ENCODE results near the gene OCLN. TPM values are rescaled to one million over a fixed set of nuclear protein-coding genes. Genes with fewer than 3 reads are reported as not detected.
"Not testable (repeated sequence)": the region's sequence is repeated elsewhere in the genome, so short reads cannot be mapped to it uniquely, and the experiment has no call there.

The OCLN gene
- total RNA-seq, 1 donor = 3.0 TPM

DNA sequence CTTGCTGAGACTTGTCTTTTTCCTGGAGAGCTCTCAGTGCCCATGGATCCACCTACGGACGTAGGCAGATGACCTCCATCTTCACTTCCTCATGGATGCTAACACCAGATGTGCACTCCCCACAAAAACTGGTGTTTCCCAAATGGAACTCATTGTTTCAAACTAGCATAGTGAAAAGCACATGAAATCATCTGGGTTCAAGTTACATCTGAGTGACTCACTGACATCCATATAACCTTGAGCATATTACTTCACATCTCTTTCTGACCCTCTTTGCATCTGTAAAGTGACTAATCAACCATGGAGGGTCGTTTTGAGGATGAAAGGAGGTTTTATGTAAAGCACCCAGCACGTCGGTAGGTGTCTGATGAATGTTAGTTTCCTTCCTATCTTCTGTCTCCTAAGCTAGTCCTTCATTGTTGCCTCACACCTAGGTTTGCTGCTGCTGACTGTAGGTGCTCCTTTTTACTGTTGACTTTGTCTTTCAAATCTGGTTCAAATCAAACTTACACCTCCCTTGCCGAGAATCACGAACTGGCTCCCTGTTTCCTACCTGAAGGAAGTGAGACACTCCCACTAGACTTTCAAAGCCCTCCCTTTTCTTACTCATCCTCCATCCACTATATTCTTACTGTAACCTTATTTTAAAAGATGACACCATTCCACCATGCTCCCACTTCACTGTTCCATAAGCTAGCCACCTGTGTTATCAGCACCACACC is 10.3 kb downstream of the OCLN start:
- TF ChIP-seq, protein P1, sequence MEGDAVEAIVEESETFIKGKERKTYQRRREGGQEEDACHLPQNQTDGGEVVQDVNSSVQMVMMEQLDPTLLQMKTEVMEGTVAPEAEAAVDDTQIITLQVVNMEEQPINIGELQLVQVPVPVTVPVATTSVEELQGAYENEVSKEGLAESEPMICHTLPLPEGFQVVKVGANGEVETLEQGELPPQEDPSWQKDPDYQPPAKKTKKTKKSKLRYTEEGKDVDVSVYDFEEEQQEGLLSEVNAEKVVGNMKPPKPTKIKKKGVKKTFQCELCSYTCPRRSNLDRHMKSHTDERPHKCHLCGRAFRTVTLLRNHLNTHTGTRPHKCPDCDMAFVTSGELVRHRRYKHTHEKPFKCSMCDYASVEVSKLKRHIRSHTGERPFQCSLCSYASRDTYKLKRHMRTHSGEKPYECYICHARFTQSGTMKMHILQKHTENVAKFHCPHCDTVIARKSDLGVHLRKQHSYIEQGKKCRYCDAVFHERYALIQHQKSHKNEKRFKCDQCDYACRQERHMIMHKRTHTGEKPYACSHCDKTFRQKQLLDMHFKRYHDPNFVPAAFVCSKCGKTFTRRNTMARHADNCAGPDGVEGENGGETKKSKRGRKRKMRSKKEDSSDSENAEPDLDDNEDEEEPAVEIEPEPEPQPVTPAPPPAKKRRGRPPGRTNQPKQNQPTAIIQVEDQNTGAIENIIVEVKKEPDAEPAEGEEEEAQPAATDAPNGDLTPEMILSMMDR (IDR thresholded peaks at IDR 0.05; ENCODE audit: insufficient read depth, low read length) = no peak
- H3K4me3 ChIP-seq (ENCODE audit: low read depth, low read length) = no peak overlapping the region
- DNase-seq (ENCODE audit: low read depth) = peak; percentile 66

DNA sequence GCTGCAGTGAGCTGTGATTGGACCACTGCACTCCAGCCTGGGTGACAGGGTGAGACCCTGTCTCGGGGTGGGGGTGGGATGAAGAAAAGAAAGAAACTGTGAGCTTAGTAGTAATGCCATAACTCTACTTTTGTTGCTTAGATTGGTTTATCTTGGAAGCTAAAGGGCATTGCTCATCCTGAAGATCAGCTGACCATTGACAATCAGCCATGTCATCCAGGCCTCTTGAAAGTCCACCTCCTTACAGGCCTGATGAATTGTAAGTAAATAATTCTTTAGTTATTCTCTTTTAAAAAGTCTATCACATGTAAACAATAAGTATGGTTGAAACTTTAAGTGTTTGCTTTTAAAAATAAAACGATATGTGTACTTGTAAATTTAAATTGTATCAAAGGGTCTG is 11.4 kb downstream of the OCLN start:
- DNase-seq (ENCODE audit: low read depth) = no peak
- H3K4me3 ChIP-seq (ENCODE audit: low read depth, low read length) = no peak overlapping the region
- TF ChIP-seq, protein P1 (IDR thresholded peaks at IDR 0.05; ENCODE audit: insufficient read depth, low read length) = no peak

DNA sequence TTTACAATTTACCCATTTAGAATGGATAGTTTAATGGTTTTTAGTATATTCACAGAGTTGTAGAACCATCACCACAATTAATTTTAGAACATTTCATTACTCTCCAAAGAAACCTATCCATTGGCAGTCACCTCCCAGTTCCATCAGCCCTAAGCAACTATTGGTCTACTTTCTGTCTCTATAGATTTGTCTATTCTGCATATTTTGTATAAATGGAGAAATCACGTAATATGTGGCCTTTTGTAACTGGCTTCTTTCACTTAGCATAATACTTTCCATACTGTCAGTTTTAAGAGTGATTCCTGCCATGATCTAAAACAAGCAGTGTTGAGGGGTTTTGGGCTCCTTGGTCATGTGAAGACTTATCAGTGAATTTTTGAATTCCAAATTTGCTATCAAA is 12.7 kb downstream of the OCLN start:
- DNase-seq (ENCODE audit: low read depth) = no peak
- TF ChIP-seq, protein P1 (IDR thresholded peaks at IDR 0.05; ENCODE audit: insufficient read depth, low read length) = no peak
- H3K4me3 ChIP-seq (ENCODE audit: low read depth, low read length) = no peak overlapping the region

DNA sequence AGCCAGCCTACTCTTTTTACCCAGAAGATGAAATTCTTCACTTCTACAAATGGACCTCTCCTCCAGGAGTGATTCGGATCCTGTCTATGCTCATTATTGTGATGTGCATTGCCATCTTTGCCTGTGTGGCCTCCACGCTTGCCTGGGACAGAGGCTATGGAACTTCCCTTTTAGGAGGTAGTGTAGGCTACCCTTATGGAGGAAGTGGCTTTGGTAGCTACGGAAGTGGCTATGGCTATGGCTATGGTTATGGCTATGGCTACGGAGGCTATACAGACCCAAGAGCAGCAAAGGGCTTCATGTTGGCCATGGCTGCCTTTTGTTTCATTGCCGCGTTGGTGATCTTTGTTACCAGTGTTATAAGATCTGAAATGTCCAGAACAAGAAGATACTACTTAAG is 16.6 kb downstream of the OCLN start:
- TF ChIP-seq, protein P1 (IDR thresholded peaks at IDR 0.05; ENCODE audit: insufficient read depth, low read length) = no peak
- DNase-seq (ENCODE audit: low read depth) = no peak
- no peak overlapping the region for H3K4me3 ChIP-seq (ENCODE audit: low read depth, low read length)

- DNase-seq (ENCODE audit: low read depth) = no peak
- TF ChIP-seq, protein P1 (IDR thresholded peaks at IDR 0.05; ENCODE audit: insufficient read depth, low read length) = no peak
- H3K4me3 ChIP-seq (ENCODE audit: low read depth, low read length) = no peak overlapping the region
Measured at GRCh38 chr5:69510694-69511093, 18.1 kb downstream of the OCLN start.

- TF ChIP-seq, protein P1 (IDR thresholded peaks at IDR 0.05; ENCODE audit: insufficient read depth, low read length) = no peak
- peak; percentile 90 for DNase-seq (ENCODE audit: low read depth)
- H3K4me3 ChIP-seq (ENCODE audit: low read depth, low read length) = no peak overlapping the region
Measured at GRCh38 chr5:69512740-69513260, 20.2 kb downstream of the OCLN start.

DNA sequence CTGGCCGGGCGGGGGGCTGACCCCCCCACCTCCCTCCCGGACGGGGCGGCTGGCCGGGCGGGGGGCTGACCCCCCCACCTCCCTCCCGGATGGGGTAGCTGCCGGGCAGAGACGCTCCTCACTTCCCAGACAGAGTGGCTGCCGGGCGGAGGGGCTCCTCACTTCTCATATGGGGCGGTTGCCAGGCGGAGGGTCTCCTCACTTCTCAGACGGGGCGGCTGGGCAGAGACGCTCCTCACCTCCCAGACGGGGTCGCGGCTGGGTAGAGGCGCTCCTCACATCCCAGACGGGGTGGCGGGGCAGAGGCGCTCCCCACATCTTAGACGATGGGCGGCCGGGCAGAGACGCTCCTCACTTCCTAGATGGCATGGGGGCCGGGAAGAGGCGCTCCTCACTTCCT is 23.0 kb downstream of the OCLN start:
- H3K4me3 ChIP-seq (ENCODE audit: low read depth, low read length); DNase-seq (ENCODE audit: low read depth): not testable (repeated sequence)

Data from fibroblast of the aortic adventitia (primary cell).